ENCODE measurements around the gene PUM1. TPM values are rescaled to one million over a fixed set of nuclear protein-coding genes. Genes with fewer than 3 reads are reported as not detected.

PUM1 gene
- total and polyA plus RNA-seq, 2 donors (not counting 3 experiments of a cell fraction or from before 2014, with no cell fraction given), result 94.7 to 124 TPM

DNA sequence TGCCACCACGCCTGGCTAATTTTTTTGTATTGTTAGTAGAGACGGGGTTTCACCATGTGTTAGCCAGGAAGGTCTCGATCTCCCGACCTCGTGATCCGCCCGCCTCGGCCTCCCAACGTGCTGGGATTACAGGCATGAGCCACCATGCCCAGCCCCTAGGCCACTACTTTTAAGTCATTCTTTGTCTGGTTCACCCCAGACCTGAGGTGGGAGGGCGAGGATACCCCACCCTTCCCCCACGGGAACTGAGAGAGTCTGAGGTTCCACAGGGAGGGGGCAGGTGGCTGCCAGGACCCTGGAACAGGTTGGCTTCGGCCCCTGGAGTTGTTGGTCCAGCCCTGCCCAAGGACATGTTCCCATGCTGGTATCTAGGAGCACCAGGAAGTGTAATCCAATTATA, 149.2 kb downstream of the PUM1 start:
- no peaks in the 10 kb centered on the region for H3K9me3 ChIP-seq (replicated peaks; ENCODE audit: control insufficient read depth, insufficient read depth, low read length)
- intact Hi-C loops (cut with micrococcal nuclease), result no loop called here
- no peaks in the 10 kb centered on the region for H3K79me2 ChIP-seq (ENCODE audit: control insufficient read depth, insufficient read depth, low read length)
- H3K36me3 ChIP-seq (ENCODE audit: control insufficient read depth in 2 of 2, extremely low read depth in 1 of 2, insufficient read depth in 2 of 2, low read length in 2 of 2), result no peaks in the 10 kb centered on the region
- H3K9me1 ChIP-seq (replicated peaks; ENCODE audit: control insufficient read depth, extremely low read depth, insufficient read depth, low read length), result no peaks in the 10 kb centered on the region
- ChIA-PET POLR2A (no interaction called here), CTCF (interaction anchor here (1.4 to 3.7 kb wide), 2 partner anchors 9 to 136 kb away, joined by 3 to 15 read pairs; no protein-coding TSS in a partner anchor)
- DNase-seq (ENCODE audit: low read depth, low spot score), result no peak
- no peak overlapping the region for H3K4me2 ChIP-seq (ENCODE audit: insufficient read depth, low read length)
- H3K4me1 ChIP-seq (ENCODE audit: control insufficient read depth, extremely low read depth, insufficient read depth, low read length), result no peaks in the 10 kb centered on the region
- H4K20me1 ChIP-seq (replicated peaks; ENCODE audit: control insufficient read depth, extremely low read depth, insufficient read depth, low read length), result no peaks in the 10 kb centered on the region
- no TSS peak for BruUV-seq (replicated peaks)
- H2AFZ ChIP-seq (ENCODE audit: low read depth, low read length), result no peak overlapping the region
- peaks cover 0 to 2% of the 10 kb centered on the region in 2 experiments for H3K27me3 ChIP-seq (ENCODE audit: control insufficient read depth in 2 of 2, insufficient read depth in 2 of 2, low read length in 2 of 2)
- dilution Hi-C loops (cut with MboI; ENCODE audit: extremely low pct_ligation_motif_present, low sequenced_read_pairs), result loop anchor here (25.0 kb wide), 1 partner anchor 104 kb away; no protein-coding TSS in a partner anchor
- no peak for TF ChIP-seq FOS (IDR thresholded peaks at IDR 0.05; ENCODE audit: borderline replicate concordance, insufficient read depth, low read length)
- no peak for TF ChIP-seq MYC (IDR thresholded peaks at IDR 0.05; ENCODE audit: low read depth, low read length)
- TF ChIP-seq, protein P1, sequence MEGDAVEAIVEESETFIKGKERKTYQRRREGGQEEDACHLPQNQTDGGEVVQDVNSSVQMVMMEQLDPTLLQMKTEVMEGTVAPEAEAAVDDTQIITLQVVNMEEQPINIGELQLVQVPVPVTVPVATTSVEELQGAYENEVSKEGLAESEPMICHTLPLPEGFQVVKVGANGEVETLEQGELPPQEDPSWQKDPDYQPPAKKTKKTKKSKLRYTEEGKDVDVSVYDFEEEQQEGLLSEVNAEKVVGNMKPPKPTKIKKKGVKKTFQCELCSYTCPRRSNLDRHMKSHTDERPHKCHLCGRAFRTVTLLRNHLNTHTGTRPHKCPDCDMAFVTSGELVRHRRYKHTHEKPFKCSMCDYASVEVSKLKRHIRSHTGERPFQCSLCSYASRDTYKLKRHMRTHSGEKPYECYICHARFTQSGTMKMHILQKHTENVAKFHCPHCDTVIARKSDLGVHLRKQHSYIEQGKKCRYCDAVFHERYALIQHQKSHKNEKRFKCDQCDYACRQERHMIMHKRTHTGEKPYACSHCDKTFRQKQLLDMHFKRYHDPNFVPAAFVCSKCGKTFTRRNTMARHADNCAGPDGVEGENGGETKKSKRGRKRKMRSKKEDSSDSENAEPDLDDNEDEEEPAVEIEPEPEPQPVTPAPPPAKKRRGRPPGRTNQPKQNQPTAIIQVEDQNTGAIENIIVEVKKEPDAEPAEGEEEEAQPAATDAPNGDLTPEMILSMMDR (IDR thresholded peaks at IDR 0.05; ENCODE audit: extremely low read depth in 1 of 2, insufficient read depth in 1 of 2, low read depth in 1 of 2, low read length in 2 of 2), result no peak
- TF ChIP-seq POLR2AphosphoS5 (IDR thresholded peaks at IDR 0.05; ENCODE audit: insufficient read depth, low read depth, low read length), result no peak
- H3K27ac ChIP-seq (ENCODE audit: insufficient read depth, low read depth, low read length), result no peak overlapping the region
- H3K4me3 ChIP-seq (replicated peaks in 1 of 3; ENCODE audit: insufficient read depth in 1 of 3, low read depth in 1 of 3, low read length in 3 of 3), result no peak overlapping the region
- no peak overlapping the region for H3K9ac ChIP-seq (replicated peaks; ENCODE audit: extremely low read depth, insufficient read depth, low read length)
- no peak for FAIRE-seq
